ENCODE results near the gene CACNA1C.

DNA sequence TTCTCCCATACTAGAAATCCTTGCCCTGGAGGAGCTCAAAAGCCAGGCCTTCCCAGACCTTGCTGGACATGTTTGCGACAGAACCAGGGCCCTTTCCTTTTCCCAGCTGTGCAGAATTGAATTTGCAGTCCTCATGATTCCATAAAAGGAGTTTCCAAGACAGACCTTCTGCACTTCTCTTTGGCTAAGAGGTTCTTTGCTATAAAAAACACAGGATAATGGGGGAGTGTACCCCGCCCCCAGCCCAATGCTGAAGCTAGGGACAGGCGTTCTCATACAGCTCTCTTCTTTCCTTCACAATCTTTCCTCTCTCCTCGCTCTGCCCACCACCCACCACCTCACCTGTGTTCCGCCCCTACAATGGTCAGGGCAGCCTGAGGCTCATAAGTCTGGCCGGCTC, 569.7 kb downstream of the CACNA1C start:
- TF ChIP-seq, protein P1, sequence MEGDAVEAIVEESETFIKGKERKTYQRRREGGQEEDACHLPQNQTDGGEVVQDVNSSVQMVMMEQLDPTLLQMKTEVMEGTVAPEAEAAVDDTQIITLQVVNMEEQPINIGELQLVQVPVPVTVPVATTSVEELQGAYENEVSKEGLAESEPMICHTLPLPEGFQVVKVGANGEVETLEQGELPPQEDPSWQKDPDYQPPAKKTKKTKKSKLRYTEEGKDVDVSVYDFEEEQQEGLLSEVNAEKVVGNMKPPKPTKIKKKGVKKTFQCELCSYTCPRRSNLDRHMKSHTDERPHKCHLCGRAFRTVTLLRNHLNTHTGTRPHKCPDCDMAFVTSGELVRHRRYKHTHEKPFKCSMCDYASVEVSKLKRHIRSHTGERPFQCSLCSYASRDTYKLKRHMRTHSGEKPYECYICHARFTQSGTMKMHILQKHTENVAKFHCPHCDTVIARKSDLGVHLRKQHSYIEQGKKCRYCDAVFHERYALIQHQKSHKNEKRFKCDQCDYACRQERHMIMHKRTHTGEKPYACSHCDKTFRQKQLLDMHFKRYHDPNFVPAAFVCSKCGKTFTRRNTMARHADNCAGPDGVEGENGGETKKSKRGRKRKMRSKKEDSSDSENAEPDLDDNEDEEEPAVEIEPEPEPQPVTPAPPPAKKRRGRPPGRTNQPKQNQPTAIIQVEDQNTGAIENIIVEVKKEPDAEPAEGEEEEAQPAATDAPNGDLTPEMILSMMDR (IDR thresholded peaks at IDR 0.05; ENCODE audit: low read depth, low read length): no peak
- no peak for TF ChIP-seq MAX (IDR thresholded peaks at IDR 0.05; ENCODE audit: low read depth, low read length)
- no peak for TF ChIP-seq MYC (IDR thresholded peaks at IDR 0.05; ENCODE audit: low read depth, low read length)
